AG09309 (cell line): ENCODE results near the gene PRRT4.

Source experiments
- DNase-seq: peaks from one replicate; pipeline ENCODE4 v3.0.0-alpha.2; 2010; ENCODE audit warnings: low read depth
- H3K4me3 ChIP-seq: 2 replicates; pipeline ENCODE4 v1.5.1; 2011; ENCODE audit warnings: mild to moderate bottlenecking, low read depth, low read length, moderate library complexity; ENCODE audit not compliant: control insufficient read depth
- TF ChIP-seq, protein P1 (sequence below): IDR thresholded peaks from 2 replicates; pipeline ENCODE4 v1.5.1; 2011; ENCODE audit warnings: mild to moderate bottlenecking, low read depth, low read length, inconsistent platforms; ENCODE audit not compliant: insufficient read depth, control insufficient read depth; ENCODE audit errors: missing control alignments

Gene PRRT4

DNA sequence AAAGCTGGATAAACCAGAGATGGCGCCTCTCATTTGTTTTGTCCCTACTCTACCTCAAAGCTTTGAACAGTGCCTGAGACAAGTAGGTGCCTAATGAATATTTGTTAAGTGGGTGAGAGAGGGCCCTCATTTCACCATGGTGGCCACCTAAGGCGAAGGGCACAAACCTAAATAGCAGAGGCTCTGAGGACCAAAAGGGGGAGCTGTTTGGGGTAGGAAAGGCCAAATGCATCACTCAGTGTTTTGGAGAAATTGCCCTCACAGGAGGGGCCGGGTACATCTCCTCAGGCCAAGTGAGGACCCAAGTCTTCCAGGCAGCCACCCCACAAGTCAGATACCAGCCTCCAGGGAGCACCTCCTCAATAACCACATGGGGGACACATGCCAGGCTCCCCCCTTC is 34.3 kb upstream of the PRRT4 start:
- DNase-seq: no peak
- no peak overlapping the region for H3K4me3 ChIP-seq
- TF ChIP-seq, protein P1, sequence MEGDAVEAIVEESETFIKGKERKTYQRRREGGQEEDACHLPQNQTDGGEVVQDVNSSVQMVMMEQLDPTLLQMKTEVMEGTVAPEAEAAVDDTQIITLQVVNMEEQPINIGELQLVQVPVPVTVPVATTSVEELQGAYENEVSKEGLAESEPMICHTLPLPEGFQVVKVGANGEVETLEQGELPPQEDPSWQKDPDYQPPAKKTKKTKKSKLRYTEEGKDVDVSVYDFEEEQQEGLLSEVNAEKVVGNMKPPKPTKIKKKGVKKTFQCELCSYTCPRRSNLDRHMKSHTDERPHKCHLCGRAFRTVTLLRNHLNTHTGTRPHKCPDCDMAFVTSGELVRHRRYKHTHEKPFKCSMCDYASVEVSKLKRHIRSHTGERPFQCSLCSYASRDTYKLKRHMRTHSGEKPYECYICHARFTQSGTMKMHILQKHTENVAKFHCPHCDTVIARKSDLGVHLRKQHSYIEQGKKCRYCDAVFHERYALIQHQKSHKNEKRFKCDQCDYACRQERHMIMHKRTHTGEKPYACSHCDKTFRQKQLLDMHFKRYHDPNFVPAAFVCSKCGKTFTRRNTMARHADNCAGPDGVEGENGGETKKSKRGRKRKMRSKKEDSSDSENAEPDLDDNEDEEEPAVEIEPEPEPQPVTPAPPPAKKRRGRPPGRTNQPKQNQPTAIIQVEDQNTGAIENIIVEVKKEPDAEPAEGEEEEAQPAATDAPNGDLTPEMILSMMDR: no peak

DNA sequence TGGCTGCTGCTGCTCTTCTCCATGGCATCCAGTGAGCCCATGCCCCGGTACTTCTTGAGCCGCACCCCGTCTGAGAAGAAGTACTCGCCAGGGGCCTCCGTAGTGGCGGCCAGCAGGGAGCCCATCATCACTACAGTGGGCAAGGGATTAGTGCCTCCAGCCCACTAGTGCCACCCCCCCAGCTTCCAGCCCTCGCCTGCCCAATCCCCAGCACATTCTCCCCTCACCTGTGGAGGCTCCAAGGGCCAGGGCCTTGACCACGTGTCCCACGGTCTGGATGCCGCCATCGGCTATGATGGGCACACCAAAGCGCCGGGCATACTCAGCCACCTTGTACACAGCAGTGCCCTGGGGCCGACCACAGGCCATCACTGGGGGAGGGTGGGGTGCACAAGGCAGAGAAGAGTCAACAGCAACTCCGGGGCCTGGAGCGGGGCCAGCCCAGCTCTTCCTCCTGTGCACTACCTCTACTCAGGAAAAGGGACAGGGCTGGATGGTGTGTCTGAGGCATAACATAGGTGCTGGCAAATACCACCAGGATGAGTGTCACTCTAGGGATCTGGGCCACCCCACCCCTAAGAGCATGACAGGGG is 33.5 kb upstream of the PRRT4 start:
- TF ChIP-seq, protein P1: no peak
- DNase-seq: no peak
- no peak overlapping the region for H3K4me3 ChIP-seq

DNA sequence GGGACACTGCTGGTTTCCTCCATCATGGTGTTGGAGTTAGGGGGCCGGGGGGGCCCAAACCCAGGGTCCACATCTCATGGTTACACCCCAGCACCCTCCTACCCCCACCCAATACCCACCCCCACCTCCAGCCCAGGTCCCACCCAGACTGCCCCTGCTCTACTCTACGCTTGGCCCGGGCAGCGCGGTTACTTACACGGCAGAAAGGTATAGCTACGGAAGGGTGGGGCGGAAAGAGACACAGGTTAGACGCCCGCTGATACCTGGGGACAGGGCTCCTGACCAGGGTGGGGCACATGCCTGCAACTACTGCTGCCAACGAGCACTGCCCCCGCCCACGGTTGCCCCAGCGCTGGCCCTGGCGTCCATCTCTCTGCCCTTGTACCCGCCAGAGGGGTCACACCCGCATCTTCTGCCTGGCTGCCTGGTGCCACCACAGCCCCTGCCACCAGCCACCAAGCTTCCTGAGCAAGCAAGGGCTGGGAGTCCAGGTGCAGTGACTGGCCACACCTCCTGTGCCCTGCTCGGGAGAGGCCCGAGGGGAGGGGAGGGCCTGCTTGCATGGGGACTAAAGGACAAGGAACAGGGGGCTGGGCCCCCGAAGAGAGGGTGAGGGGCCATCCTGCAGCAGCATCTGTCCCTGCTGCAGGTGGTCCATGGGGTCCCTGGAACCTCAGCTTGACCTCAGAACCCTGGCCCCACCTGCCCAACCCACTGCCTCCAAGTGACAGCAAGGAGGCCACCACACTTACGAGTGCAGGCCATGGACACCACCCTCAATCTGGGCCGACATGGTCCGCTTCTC is 32.2 kb upstream of the PRRT4 start:
- TF ChIP-seq, protein P1: no peak
- H3K4me3 ChIP-seq: no peak overlapping the region
- no peak for DNase-seq

DNA sequence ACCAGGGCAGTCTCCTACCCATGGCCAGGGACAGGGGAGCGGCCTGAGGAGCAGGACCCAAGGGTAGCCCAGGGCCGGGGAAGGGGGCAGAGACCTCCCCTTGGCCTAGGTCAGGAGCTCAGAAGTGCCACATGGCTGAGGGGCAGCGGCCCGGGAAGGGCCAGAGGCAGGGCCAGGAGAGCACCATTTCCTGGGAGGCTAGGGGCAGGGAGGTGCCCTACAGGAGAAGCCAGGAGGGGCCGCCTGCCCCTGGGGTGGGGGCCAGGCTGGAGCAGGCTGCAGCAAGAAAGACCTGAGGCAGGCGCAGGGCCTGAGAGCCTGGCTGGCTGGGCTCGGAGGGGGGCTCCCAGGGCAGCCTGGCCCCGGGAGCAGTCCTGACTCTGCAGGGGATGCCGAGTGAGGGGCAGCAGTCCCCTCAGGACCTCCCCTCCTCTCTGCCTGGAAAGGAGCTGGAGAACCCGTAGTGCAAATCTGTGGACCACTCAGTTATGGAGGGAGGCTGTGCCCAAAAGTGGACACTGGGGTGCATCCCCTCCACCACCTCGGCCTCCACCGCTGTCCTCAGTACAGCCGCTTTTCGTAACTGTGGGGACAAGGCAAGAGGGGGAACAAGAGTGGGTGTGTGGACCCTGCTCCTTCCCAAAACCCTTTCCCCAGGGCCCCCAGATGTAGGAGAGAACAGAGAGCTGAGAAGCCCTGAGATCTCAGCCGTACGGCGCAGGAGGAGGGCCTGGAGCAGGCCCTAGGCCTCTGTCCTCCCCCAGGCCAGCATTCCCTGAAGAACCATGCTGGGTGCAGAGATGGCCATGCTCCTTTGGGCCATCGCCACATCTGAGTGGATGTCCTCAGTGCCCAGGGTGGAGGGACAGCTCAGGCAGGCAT is 31.2 kb upstream of the PRRT4 start:
- no peak overlapping the region for H3K4me3 ChIP-seq
- TF ChIP-seq, protein P1: no peak
- DNase-seq: no peak

DNA sequence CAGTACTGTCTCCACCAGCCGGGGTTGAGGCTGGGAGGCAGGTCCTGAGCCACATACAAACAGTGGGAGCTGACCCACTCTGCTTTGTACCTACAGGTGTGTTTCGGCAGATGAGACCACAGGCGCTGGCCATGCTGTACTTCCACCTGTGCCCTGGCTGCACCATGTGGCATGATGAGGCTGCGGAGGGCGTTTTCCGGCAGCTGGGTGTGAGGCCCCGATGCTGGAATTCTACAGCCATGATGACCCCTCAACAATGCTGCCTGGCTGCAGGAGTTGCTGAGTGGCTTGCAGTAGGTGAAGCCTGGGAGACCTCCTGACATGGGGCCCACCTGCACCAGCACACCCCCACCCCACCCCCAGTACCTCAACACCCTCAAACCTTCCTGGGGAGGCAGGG is 30.3 kb upstream of the PRRT4 start:
- TF ChIP-seq, protein P1: no peak
- no peak overlapping the region for H3K4me3 ChIP-seq
- DNase-seq: no peak

DNA sequence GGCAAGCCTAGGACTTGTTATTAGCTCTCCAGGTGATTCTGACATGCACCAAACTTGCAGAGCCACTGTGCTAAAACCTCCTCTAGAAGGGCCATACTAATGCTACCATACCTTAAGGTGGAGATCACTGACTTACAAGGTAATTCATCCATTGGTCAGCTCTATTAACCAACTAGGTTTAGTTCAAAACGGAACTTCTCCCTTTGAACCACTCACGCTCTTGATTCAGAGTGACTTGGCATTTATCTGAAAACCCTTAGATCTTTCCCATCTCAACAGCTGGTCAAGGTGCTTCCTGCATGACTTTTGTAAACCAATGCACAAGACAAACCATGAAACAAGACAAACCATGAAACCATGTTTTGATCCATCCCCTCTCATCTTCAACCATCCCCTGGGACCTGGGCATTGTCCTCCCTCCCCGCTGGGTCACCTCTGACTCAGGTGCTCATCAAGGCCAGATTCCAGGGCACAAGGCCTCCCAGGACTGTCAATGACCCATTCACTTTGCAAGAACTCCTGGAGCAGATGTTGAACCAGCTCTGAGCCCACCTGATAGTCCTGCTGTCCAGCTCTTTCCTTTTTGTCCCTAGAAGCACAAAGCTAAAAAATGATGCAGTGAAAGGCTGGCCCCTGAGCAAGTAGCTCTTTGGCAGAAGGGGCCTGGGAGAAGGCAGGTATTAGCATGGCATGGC is 29.5 kb upstream of the PRRT4 start:
- H3K4me3 ChIP-seq: no peak overlapping the region
- no peak for DNase-seq
- TF ChIP-seq, protein P1: no peak
